IPS DF 6.9 (cell line): ENCODE data around the gene MAN2A2.
"Not testable (repeated sequence)": the region's sequence is repeated elsewhere in the genome, so short reads cannot be mapped to it uniquely, and the experiment has no call there.

ENCODE experiments used
- DNase-seq: peaks from one replicate; pipeline ENCODE4 v3.0.0-alpha.2; 2013; ENCODE audit warnings: low read depth, low spot score
- H3K27ac ChIP-seq: one replicate; pipeline ENCODE4 v1.5.1; 2013; ENCODE audit warnings: low read length, control low read depth
- H3K27me3 ChIP-seq: 2 replicates; pipeline ENCODE4 v1.6.1; 2013; ENCODE audit warnings: mild to moderate bottlenecking, low read length; ENCODE audit not compliant: control insufficient read depth, insufficient read depth
- H3K36me3 ChIP-seq: 2 replicates; pipeline ENCODE4 v1.6.1; 2013; ENCODE audit warnings: low read length; ENCODE audit not compliant: control insufficient read depth, insufficient read depth
- H3K4me1 ChIP-seq: 2 replicates; pipeline ENCODE4 v1.6.1; 2013; ENCODE audit warnings: low read length; ENCODE audit not compliant: control insufficient read depth, insufficient read depth
- H3K4me3 ChIP-seq: 2 replicates; pipeline ENCODE4 v1.5.1; 2013; ENCODE audit warnings: mild to moderate bottlenecking, low read length
- H3K9me3 ChIP-seq: 2 replicates; pipeline ENCODE4 v1.6.1; 2013; ENCODE audit warnings: low read length, inconsistent platforms; ENCODE audit not compliant: control insufficient read depth, insufficient read depth
- WGBS: extraction: QIAGEN DNeasy Blood & Tissue Kit; methylation state at CpG from one replicate; pipeline ENCODE4 v1.1.7; 2013; ENCODE audit warnings: mixed read lengths, missing lambda C conversion rate; ENCODE audit not compliant: insufficient read length, insufficient coverage; 5-methylcytosine and 5-hydroxymethylcytosine counted together

MAN2A2 gene

DNA sequence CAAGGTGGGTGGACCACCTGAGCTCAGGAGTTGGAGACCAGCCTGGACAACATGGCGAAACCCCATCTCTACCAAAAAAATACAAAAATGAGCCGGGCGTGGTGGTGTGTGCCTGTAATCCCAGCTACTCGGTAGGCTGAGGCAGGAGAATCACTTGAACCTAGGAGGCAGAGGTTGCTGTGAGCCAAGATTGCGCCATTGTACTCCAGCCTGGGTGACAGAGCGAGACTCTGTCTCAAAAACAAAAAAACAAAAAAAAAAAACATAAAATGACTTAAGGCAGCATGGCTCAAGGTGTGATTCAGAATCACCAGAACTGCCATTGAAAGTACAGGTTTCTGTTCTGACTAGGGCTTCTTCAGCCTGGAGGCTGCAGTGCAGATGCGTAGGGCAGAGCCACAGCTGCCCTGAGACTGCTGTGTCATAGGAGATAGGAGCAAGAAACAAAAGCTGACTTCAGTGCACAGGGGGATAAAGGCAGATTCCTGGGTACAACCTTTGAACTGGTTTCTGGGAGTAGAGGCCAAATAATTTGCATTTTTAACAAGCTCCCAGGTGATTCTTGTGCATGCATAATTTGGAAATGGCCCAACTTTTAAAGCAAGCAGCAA, 19.7 kb downstream of the MAN2A2 start:
- H3K27ac ChIP-seq, H3K4me3 ChIP-seq, DNase-seq, H3K36me3 ChIP-seq, H3K4me1 ChIP-seq, H3K9me3 ChIP-seq, H3K27me3 ChIP-seq: not testable (repeated sequence)
- no CpG with 5 or more reads among the region's 7 CpGs for WGBS

DNA sequence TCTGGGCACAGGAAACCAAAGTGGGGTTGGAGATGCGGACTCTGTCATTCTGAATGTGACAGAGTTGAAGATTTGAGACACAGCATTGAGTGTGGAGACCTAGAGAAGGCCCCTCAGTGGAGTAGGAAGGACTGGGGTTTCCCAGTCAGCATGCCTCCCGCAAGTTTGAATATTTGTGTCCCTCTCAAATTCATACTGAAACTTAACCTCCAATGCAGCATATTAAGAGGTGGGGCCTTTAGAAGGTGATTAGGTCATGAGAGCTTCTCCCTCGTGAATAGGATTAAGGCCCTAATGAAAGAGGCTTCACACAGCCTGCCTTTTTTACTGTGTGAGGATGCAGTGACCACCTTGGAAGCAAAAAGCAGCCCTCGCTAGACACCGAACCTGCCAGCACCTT, 21.3 kb downstream of the MAN2A2 start:
- no CpG with 5 or more reads among the region's 5 CpGs for WGBS
- Histone ChIP-seq H3K36me3 (no peaks in the 10 kb centered on the region), H3K4me1 (no peaks in the 10 kb centered on the region), H3K27me3 (no peaks in the 10 kb centered on the region), H3K9me3 (no peaks in the 10 kb centered on the region), H3K4me3 (no peak overlapping the region), H3K27ac (no peak overlapping the region)
- DNase-seq: no peak

DNA sequence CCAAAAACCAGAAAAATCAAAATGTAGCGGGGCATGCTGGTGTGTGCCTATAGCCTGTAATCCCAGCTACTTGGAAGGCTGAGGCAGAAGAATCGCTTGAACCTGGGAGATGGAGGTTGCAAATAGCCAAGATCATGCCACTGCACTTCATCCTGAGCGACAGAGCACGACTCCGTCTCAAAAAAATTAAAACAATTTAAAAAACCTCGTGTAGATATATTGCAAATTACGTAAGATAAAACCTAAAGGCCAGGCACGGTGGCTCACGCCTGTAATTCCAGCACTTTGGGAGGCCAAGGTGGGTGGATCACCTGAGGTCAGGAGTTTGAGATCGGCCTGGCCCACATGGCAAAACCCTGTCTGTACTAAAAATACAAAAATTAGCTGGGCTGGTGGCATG, 23.7 kb downstream of the MAN2A2 start:
- H3K4me3 ChIP-seq, H3K27me3 ChIP-seq, H3K36me3 ChIP-seq, H3K4me1 ChIP-seq, DNase-seq, H3K9me3 ChIP-seq, H3K27ac ChIP-seq: not testable (repeated sequence)
- whole genome bisulfite sequencing: no CpG with 5 or more reads among the region's 10 CpGs

DNA sequence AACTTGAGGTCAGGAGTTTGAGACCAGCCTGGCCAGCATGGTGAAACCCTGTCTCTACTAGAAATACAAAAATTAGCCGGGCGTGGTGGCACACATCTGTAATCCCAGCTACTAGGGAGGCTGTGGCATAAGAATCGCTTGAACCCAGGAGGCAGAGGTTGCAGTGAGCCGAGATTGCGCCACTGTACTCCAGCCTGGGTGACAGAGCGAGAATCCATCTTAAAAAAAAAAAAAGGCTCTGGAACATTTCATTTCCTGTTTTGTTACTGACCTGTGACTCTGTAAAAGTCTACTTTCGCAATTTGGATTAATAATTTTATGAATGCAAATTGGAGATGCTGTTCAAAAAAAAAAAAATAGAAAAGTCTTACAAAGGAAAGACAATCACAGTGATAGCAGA, 25.0 kb downstream of the MAN2A2 start:
- H3K4me3 ChIP-seq, H3K27ac ChIP-seq, H3K4me1 ChIP-seq, DNase-seq, H3K27me3 ChIP-seq, H3K9me3 ChIP-seq, H3K36me3 ChIP-seq: not testable (repeated sequence)
- no CpG with 5 or more reads among the region's 7 CpGs for WGBS

DNA sequence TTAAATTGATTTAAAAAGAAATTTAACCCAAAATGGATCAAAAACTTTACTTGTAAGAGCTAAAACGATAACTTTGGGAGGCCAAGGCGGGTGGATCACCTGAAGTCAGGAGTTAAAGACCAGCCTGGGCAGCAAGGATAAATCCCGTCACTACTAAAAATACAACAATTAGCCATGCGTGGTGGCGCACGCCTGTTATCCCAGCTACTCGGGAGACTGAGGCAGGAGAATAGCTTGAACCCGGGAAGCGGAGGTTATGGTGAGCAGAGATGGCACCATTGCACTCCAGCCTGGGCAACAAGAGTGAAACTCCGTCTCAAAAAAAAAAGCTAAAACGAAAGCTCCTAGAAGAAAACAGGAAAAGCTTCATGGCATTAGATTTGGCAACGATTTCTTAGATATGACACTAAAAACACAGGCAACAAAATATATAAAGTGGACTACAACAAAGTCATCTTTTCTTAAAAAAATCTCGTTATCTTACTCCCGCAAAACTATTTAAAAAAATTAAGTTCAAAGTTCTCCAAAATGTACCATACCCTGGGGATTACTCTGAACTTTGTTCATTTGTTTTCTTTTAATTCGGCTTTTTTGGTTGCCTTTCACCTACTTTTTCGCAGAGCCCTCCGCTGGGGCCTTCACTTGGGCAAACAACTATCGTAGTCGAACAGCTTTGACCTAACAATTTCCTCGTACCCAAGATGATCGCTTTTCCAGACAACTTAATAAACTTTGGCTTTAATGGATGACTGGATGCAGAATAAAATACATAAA, 26.3 kb downstream of the MAN2A2 start:
- WGBS: 100% methylated on average over 2 of the region's 21 CpGs
- Histone ChIP-seq H3K36me3 (no peaks in the 10 kb centered on the region), H3K27me3 (no peaks in the 10 kb centered on the region), H3K27ac (no peak overlapping the region), H3K9me3 (no peaks in the 10 kb centered on the region), H3K4me3 (no peak overlapping the region), H3K4me1 (no peaks in the 10 kb centered on the region)
- no peak for DNase-seq

DNA sequence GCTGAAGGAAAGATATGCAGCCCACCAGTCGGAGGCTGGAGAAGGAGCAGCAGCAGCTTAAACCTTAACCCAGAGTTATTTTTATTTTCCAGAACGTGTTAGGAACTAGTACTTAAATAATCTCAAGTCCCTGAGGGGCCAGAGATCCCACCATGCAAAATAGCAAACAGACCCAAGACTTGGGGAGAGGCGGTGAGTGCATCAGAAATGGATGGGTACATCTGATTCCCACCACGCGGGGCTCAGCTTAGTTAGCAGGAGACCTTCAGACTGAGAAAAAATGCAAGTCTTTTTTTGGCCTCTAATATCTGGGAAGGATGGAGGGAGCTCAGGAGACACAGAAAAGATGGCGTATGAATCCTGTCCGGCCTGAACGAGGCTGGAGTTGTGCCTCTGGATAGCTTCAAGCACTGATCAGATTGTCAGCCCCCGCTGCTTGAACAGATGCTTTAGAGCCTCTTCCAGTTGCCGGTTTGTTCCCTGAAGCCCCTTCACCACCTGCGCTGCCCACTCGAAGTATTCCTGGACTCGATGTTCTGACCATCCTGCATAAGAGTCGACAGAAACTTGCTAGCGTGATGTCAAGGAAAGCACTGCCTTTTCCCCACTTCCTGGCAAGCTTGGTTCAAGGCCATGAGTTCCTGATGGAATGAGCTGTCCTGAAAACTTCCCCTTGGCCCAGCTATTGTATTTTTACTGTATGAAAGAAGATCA, 27.9 kb downstream of the MAN2A2 start:
- DNase-seq: no peak
- Histone ChIP-seq H3K27ac (no peak overlapping the region), H3K4me1 (peaks cover 1% of the 10 kb centered on the region; the same call in 1 of the 2 replicates)

DNA sequence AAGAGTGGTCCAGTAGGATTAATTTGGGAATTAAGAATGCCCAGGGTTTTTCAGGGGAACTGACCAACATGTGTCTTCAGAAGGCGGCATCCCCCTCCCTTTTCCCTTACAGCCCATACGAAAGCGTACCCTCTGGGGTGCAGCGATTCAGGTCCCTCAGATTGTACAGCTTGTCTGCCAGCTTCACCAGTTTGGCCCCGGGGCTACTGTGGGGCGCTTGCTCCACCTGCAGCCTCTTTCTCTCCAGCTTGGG, 28.4 kb downstream of the MAN2A2 start:
- Histone ChIP-seq H3K4me3 (peak overlapping the region; percentile 84; the same call in 1 of the 2 replicates), H3K27ac (no peak overlapping the region), H3K27me3 (no peaks in the 10 kb centered on the region), H3K4me1 (peaks cover 1% of the 10 kb centered on the region; the same call in 1 of the 2 replicates), H3K9me3 (no peaks in the 10 kb centered on the region), H3K36me3 (no peaks in the 10 kb centered on the region)
- DNase-seq: no peak
- WGBS: no CpG with 5 or more reads among the region's 6 CpGs

More for the DNA sequence above, 27.9 kb downstream of the MAN2A2 start:
- no peaks in the 10 kb centered on the region for H3K9me3 ChIP-seq
- no peak overlapping the region for H3K4me3 ChIP-seq
- no CpG with 5 or more reads among the region's 15 CpGs for WGBS
- H3K36me3 ChIP-seq: no peaks in the 10 kb centered on the region
- H3K27me3 ChIP-seq: no peaks in the 10 kb centered on the region

DNA sequence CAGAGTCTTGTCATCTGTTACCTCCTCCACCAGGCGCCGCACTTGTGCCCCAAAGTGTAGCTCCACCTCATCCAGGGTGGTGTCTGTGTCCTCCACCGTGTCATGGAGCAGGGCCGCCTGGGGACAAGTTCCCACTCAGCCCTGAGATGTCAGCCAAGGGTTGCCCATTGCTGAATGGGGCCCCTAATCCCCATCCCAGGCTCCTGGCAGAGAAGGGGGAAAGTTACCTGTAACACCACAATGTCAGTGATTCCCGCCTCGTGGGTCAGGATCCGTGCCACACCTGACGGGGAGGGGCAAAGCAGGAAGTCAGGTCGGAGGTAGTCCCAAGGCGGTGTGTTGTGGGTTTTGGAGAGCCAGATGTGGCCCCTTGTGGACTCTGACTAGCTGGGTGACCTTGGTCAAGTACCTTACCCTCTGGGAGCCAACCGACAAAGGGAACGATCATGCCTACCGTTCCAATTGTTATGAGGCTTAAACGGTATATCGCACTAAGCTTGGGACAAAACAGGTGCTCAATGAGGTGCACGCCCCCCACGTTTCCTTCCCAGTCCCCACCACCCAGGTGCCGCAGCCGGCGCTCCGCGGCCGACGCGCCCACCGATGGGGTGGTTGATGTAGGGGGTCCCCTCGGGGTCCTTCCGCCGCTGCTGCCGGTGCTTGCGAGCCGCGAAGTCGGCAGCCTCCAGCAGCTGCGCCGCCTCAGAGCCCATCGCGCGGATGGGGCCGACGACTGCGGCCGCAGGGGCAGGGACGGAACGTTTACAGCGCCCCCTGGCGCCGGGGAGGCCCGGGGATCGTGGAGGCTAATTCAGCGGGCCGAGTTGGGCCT, 28.9 kb downstream of the MAN2A2 start, which contains the start of gene HDDC3:
HDDC3 (minus strand) TSS at position 722 of the 832 bp plus-strand sequence; CDS start at position 713, 9 bp downstream.
- no peak for DNase-seq
- no peak within 1 kb of the TSS for H3K27ac ChIP-seq
- no peaks in the 10 kb centered on the region for H3K9me3 ChIP-seq
- H3K4me1 ChIP-seq: peaks cover 1% of the 10 kb centered on the region; the same call in 1 of the 2 replicates
- no peaks in the 10 kb centered on the region for H3K36me3 ChIP-seq
- WGBS: no CpG with 5 or more reads among the region's 52 CpGs
- H3K27me3 ChIP-seq: no peaks in the 10 kb centered on the region
- peak within 1 kb of the TSS; percentile 84 for H3K4me3 ChIP-seq

DNA sequence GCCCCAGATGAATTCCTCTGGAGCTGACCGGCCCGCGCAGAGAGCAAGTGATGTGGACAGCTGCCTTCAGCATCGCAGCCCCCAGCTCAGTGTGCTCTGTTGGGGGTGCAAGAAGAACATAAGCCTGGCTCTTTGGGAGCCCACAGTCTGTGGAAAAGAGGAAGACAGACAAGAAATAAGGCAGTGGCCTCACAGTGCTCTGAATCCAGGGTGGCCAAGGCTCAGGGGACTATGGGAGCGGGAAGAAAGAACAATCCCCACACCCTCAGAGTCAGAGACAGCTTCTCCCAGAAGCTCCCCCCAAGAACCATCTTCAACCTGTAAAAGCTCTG, 29.5 kb downstream of the MAN2A2 start:
- DNase-seq: no peak
- no peaks in the 10 kb centered on the region for H3K9me3 ChIP-seq
- peaks cover 1% of the 10 kb centered on the region; the same call in 1 of the 2 replicates for H3K4me1 ChIP-seq
- no peaks in the 10 kb centered on the region for H3K36me3 ChIP-seq
- WGBS: no CpG with 5 or more reads among the region's 5 CpGs
- H3K27me3 ChIP-seq: no peaks in the 10 kb centered on the region
- H3K4me3 ChIP-seq: no peak overlapping the region; the same call in 1 of the 2 replicates
- no peak overlapping the region for H3K27ac ChIP-seq

DNA sequence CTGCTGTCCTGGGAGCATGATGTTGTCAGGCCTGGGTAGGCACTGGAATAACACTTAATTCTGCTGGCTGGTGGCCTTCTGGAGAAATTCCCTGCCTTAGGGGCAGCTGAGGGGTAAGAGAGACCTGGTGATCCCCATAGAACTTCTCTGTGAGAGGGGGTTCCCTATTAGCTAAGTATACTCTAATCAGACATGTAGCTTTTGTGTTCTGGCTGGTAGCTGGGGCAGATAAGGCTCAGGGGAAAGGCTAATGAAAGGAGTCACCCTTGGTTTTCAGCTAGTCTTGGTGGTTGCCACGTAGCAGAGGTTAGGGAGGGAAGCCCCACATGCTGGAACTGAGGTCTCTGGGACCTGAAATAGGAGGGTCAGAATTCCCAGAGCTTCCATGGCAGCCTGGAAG, 30.2 kb downstream of the MAN2A2 start:
- no peak for DNase-seq
- Histone ChIP-seq H3K36me3 (no peaks in the 10 kb centered on the region), H3K27me3 (no peaks in the 10 kb centered on the region), H3K4me1 (peaks cover 1% of the 10 kb centered on the region; the same call in 1 of the 2 replicates), H3K4me3 (no peak overlapping the region), H3K27ac (no peak overlapping the region), H3K9me3 (no peaks in the 10 kb centered on the region)
- no CpG with 5 or more reads among the region's 1 CpG for WGBS
